HEK293 (cell line): Measurements from ENCODE around the gene CCDC34.

ENCODE experiments used
- CTCF ChIA-PET: fragments of 350-600 bp; formaldehyde crosslinking; extraction: SDS; loops from one replicate; lab custom pipeline; 2021; ENCODE audit warnings: antibody characterized with exemption; lab: Yijun Ruan, JAX
- POLR2A ChIA-PET: fragments of 300-600 bp; formaldehyde crosslinking; extraction: SDS; loops from one replicate; lab custom pipeline; 2020; ENCODE audit warnings: antibody characterized with exemption, inconsistent platforms; lab: Yijun Ruan, JAX
- H3K27ac ChIP-seq: fragments of 200-500 bp; sonication (Bioruptor generic); 2 replicates; pipeline ENCODE4 v1.5.1; 2014; ENCODE audit warnings: low read depth, low read length, control low read depth, inconsistent platforms; ENCODE audit errors: extremely low read depth
- H3K36me3 ChIP-seq, 2 experiments: fragments of 200-500 bp in 1 of 2; sonication (Bioruptor generic) in 1 of 2; 1 replicate in 1 of 2; 2 replicates in 1 of 2; pipeline ENCODE4 v1.5.1; 2014 to 2017; ENCODE audit warnings: inconsistent platforms in 2 of 2, low read length in 2 of 2; ENCODE audit not compliant: control insufficient read depth in 2 of 2, insufficient read depth in 1 of 2
- H3K4me1 ChIP-seq: fragments of 200-500 bp; sonication (Bioruptor generic); 2 replicates; pipeline ENCODE4 v1.5.1; 2014; ENCODE audit warnings: mild to moderate bottlenecking, low read length, inconsistent platforms; ENCODE audit not compliant: control insufficient read depth, insufficient read depth
- H3K4me3 ChIP-seq: 2 replicates; pipeline ENCODE4 v1.5.1; 2011; ENCODE audit warnings: low read depth, mild to moderate bottlenecking, control low read depth, low read length, moderate library complexity
- H3K9me3 ChIP-seq: fragments of 200-500 bp; sonication (Bioruptor generic); 2 replicates; pipeline ENCODE4 v1.5.1; 2014; ENCODE audit warnings: low read depth, low read length, inconsistent platforms; ENCODE audit not compliant: control insufficient read depth, insufficient read depth
- EGR2 ChIP-seq: fragments of 450-650 bp; formaldehyde crosslinking; IDR thresholded peaks from 2 replicates; pipeline ENCODE4 v1.5.1; 2016; ENCODE audit warnings: low read depth, missing biosample characterization, missing genetic modification characterization
- IKZF3 ChIP-seq: fragments of 450-650 bp; IDR thresholded peaks from 2 replicates; pipeline ENCODE4 v1.5.0; 2018; ENCODE audit warnings: missing biosample characterization, mild to moderate bottlenecking, missing genetic modification characterization, moderate library complexity
- KLF9 ChIP-seq: fragments of 450-650 bp; formaldehyde crosslinking; IDR thresholded peaks from 2 replicates; pipeline ENCODE4 v1.5.1; 2016; ENCODE audit warnings: missing biosample characterization, missing genetic modification characterization, low read depth
- PRDM1 ChIP-seq: fragments of 450-650 bp; formaldehyde crosslinking; IDR thresholded peaks from 2 replicates; pipeline ENCODE4; 2016; ENCODE audit warnings: missing biosample characterization, missing genetic modification characterization
- REPIN1 ChIP-seq: fragments of 450-650 bp; formaldehyde crosslinking; IDR thresholded peaks from 2 replicates; pipeline ENCODE4 v1.5.1; 2017; ENCODE audit warnings: missing biosample characterization, missing genetic modification characterization, low read depth
- SP7 ChIP-seq: fragments of 450-650 bp; formaldehyde crosslinking; IDR thresholded peaks from 2 replicates; pipeline ENCODE4 v1.5.1; 2016; ENCODE audit warnings: missing biosample characterization, missing genetic modification characterization
- TRIM28 ChIP-seq: IDR thresholded peaks from 2 replicates; pipeline ENCODE4 v1.6.1; 2011; ENCODE audit warnings: low read length, control low read depth, borderline replicate concordance
- ZBTB1 ChIP-seq: fragments of 450-650 bp; formaldehyde crosslinking; IDR thresholded peaks from 2 replicates; pipeline ENCODE4 v1.5.1; 2016; ENCODE audit warnings: missing biosample characterization, missing genetic modification characterization
- ZBTB20 ChIP-seq: fragments of 450-650 bp; formaldehyde crosslinking; IDR thresholded peaks from 2 replicates; pipeline ENCODE4 v1.5.1; 2016; ENCODE audit warnings: missing biosample characterization, missing genetic modification characterization
- ZBTB8A ChIP-seq: fragments of 450-650 bp; formaldehyde crosslinking; IDR thresholded peaks from 2 replicates; pipeline ENCODE4 v1.5.1; 2016; ENCODE audit warnings: missing biosample characterization, missing genetic modification characterization
- ZNF121 ChIP-seq: fragments of 450-650 bp; formaldehyde crosslinking; IDR thresholded peaks from 2 replicates; pipeline ENCODE4 v1.5.1; 2016; ENCODE audit warnings: missing biosample characterization, missing genetic modification characterization
- ZNF302 ChIP-seq: fragments of 450-650 bp; formaldehyde crosslinking; IDR thresholded peaks from 2 replicates; pipeline ENCODE4 v1.5.1; 2016; ENCODE audit warnings: missing biosample characterization, missing genetic modification characterization, low read depth
- ZNF311 ChIP-seq: fragments of 450-650 bp; formaldehyde crosslinking; IDR thresholded peaks from 2 replicates; pipeline ENCODE4 v1.5.1; 2017; ENCODE audit warnings: missing biosample characterization, missing genetic modification characterization, borderline replicate concordance
- ZNF350 ChIP-seq: fragments of 450-650 bp; formaldehyde crosslinking; IDR thresholded peaks from 2 replicates; pipeline ENCODE4 v1.5.0; 2017; ENCODE audit warnings: missing biosample characterization, mild to moderate bottlenecking, missing genetic modification characterization
- ZNF362 ChIP-seq: fragments of 450-650 bp; formaldehyde crosslinking; IDR thresholded peaks from 2 replicates; pipeline ENCODE4 v1.5.1; 2016; ENCODE audit warnings: missing biosample characterization, missing genetic modification characterization
- ZNF404 ChIP-seq: fragments of 450-650 bp; formaldehyde crosslinking; IDR thresholded peaks from 2 replicates; pipeline ENCODE4 v1.5.1; 2017; ENCODE audit warnings: missing biosample characterization, missing genetic modification characterization
- ZNF513 ChIP-seq: fragments of 450-650 bp; IDR thresholded peaks from 2 replicates; pipeline ENCODE4 v1.5.1; 2018; ENCODE audit warnings: missing biosample characterization, missing genetic modification characterization
- ZNF621 ChIP-seq: fragments of 450-650 bp; formaldehyde crosslinking; IDR thresholded peaks from 2 replicates; pipeline ENCODE4 v1.5.1; 2017; ENCODE audit warnings: missing biosample characterization, missing genetic modification characterization
- ZNF623 ChIP-seq: fragments of 450-650 bp; formaldehyde crosslinking; IDR thresholded peaks from 2 replicates; pipeline ENCODE4 v1.5.1; 2016; ENCODE audit warnings: missing biosample characterization, missing genetic modification characterization
- ZNF645 ChIP-seq: fragments of 450-650 bp; formaldehyde crosslinking; IDR thresholded peaks from 2 replicates; pipeline ENCODE4; 2016; ENCODE audit warnings: missing biosample characterization, missing genetic modification characterization
- ZNF658 ChIP-seq: fragments of 450-650 bp; formaldehyde crosslinking; IDR thresholded peaks from 2 replicates; pipeline ENCODE4; 2016; ENCODE audit warnings: missing biosample characterization, missing genetic modification characterization
- ZNF704 ChIP-seq: fragments of 450-650 bp; formaldehyde crosslinking; IDR thresholded peaks from 2 replicates; pipeline ENCODE4 v1.5.1; 2016; ENCODE audit warnings: missing biosample characterization, missing genetic modification characterization
- TF ChIP-seq, protein P1 (sequence below): fragments of 450-650 bp; formaldehyde crosslinking; IDR thresholded peaks from 2 replicates; pipeline ENCODE4 v1.5.1; 2016; ENCODE audit warnings: missing biosample characterization, missing genetic modification characterization
- TF ChIP-seq, protein P2 (sequence below): fragments of 450-650 bp; formaldehyde crosslinking; IDR thresholded peaks from 2 replicates; pipeline ENCODE4 v1.5.1; 2016; ENCODE audit warnings: missing biosample characterization, missing genetic modification characterization

The CCDC34 gene

DNA sequence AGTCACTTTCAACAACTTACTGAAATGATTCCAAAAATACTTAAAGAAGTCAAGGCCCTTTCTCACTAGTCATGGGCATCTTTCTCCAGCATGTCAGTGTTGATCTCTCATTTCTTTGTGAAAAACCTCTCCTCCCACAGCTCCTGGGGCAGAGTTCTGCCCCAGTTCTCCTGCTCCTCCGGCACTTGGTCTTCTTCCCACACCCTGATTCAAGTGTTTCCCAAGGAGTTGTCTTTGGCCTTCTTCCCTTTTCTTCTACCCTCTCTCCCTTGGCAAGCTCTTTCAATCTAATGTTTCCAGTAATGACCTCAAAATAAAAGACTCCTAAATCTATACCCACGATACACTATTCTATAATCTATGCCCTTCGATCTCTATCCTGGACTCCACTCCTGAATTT is 42.1 kb upstream of the CCDC34 start:
- no peaks in the 10 kb centered on the region for H3K9me3 ChIP-seq
- TF ChIP-seq SP7 (no peak), ZNF513 (tag by site-specific recombination) (no peak), TRIM28 (no peak), ZNF623 (tag by site-specific recombination) (no peak), KLF9 (tag by site-specific recombination) (no peak), ZNF350 (tag by site-specific recombination) (no peak), ZNF704 (tag by site-specific recombination) (no peak), ZBTB20 (tag by site-specific recombination) (no peak), ZNF621 (tag by site-specific recombination) (no peak), REPIN1 (tag by site-specific recombination) (no peak), ZNF658 (tag by site-specific recombination) (no peak)
- TF ChIP-seq, all 188 proteins: peak for 0
- no peaks in the 10 kb centered on the region for H3K36me3 ChIP-seq
- POLR2A ChIA-PET, result no interaction called here
- CTCF ChIA-PET, result interaction anchor here (1.5 kb wide), 1 partner anchor 10 kb away, joined by 3 read pairs; no protein-coding TSS in a partner anchor
- no peak overlapping the region for H3K4me3 ChIP-seq
- H3K4me1 ChIP-seq, result no peaks in the 10 kb centered on the region
- no peak overlapping the region for H3K27ac ChIP-seq

DNA sequence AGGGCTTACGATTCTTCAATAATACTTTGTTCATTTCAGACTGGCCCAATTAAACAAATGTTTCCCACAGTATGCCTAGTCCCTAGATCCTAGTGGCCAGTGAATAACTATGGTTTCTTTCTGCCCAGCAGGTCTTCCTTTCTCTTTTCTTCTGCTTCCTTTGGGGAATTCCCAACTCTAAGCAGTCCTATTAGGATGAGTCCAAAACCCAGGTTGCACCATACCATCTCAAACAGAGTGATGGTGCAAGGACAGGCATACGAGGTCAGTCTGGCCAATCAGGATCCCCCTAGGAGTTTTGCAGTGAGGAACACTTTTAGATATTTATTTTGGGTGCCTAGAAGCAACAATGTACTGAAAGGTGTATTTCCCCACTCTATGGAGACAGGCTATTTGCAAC is 41.4 kb upstream of the CCDC34 start:
- ChIA-PET POLR2A (no interaction called here), CTCF (interaction anchor here (0.6 kb wide), 1 partner anchor 193 kb away, joined by 3 read pairs; no protein-coding TSS in a partner anchor)
- no peaks in the 10 kb centered on the region for H3K4me1 ChIP-seq
- H3K4me3 ChIP-seq, result no peak overlapping the region
- H3K27ac ChIP-seq, result no peak overlapping the region
- H3K9me3 ChIP-seq, result no peaks in the 10 kb centered on the region
- H3K36me3 ChIP-seq, result no peaks in the 10 kb centered on the region
- TF ChIP-seq PRDM1 (tag by site-specific recombination) (no peak), ZBTB1 (tag by site-specific recombination) (no peak)

GRCh38 chr11:27403195-27403594 is 40.2 kb upstream of the CCDC34 start:
- no peak overlapping the region for H3K27ac ChIP-seq
- CTCF ChIA-PET, result no interaction called here
- no peak overlapping the region for H3K4me3 ChIP-seq
- H3K9me3 ChIP-seq, result no peaks in the 10 kb centered on the region
- H3K4me1 ChIP-seq, result no peaks in the 10 kb centered on the region
- no peaks in the 10 kb centered on the region for H3K36me3 ChIP-seq
- POLR2A ChIA-PET, result no interaction called here
- no peak for TF ChIP-seq ZNF704 (tag by site-specific recombination)
- no peak for TF ChIP-seq ZNF645 (tag by site-specific recombination)
- no peak for TF ChIP-seq ZNF121 (tag by site-specific recombination)
- no peak for TF ChIP-seq EGR2 (tag by site-specific recombination)
- TF ChIP-seq ZBTB8A (tag by site-specific recombination), result no peak
- TF ChIP-seq, protein P1, sequence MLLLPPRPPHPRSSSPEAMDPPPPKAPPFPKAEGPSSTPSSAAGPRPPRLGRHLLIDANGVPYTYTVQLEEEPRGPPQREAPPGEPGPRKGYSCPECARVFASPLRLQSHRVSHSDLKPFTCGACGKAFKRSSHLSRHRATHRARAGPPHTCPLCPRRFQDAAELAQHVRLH (tag by site-specific recombination), result no peak
- TF ChIP-seq ZNF658 (tag by site-specific recombination), result no peak
- no peak for TF ChIP-seq ZNF311 (tag by site-specific recombination)
- TF ChIP-seq ZNF362, result no peak
- TF ChIP-seq ZNF302 (tag by site-specific recombination), result no peak
- TF ChIP-seq IKZF3, result no peak
- no peak for TF ChIP-seq ZNF404 (tag by site-specific recombination)
- TF ChIP-seq, protein P2, sequence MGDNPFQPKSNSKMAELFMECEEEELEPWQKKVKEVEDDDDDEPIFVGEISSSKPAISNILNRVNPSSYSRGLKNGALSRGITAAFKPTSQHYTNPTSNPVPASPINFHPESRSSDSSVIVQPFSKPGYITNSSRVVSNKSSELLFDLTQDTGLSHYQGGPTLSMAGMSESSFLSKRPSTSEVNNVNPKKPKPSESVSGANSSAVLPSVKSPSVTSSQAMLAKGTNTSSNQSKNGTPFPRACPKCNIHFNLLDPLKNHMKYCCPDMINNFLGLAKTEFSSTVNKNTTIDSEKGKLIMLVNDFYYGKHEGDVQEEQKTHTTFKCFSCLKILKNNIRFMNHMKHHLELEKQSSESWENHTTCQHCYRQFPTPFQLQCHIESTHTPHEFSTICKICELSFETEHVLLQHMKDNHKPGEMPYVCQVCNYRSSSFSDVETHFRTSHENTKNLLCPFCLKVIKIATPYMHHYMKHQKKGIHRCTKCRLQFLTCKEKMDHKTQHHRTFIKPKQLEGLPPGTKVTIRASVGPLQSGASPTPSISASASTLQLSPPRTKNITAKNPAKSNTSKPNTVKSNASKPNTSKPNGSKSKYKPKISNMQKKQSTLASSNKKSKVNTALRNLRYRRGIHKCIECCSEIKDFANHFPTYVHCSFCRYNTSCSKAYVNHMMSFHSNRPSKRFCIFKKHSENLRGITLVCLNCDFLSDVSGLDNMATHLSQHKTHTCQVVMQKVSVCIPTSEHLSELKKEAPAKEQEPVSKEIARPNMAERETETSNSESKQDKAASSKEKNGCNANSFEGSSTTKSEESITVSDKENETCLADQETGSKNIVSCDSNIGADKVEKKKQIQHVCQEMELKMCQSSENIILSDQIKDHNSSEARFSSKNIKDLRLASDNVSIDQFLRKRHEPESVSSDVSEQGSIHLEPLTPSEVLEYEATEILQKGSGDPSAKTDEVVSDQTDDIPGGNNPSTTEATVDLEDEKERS (tag by site-specific recombination), result no peak
